Choroid plexus epithelial cell (primary cell): ENCODE results near the gene MIAT.

Experiments
- DNase-seq: peaks from one replicate; pipeline ENCODE4 v3.0.0-alpha.2; 2010; ENCODE audit warnings: low read depth
- H3K4me3 ChIP-seq: 2 replicates; pipeline ENCODE4 v1.5.1; 2011; ENCODE audit warnings: low read depth, mild to moderate bottlenecking, control low read depth, low read length, moderate library complexity
- TF ChIP-seq, protein P1 (sequence below): conservative IDR thresholded peaks from 2 replicates; pipeline ENCODE4 v1.5.1; 2011; ENCODE audit warnings: low read depth, mild to moderate bottlenecking, control low read depth, inconsistent platforms, low read length, moderate library complexity

The MIAT gene

DNA sequence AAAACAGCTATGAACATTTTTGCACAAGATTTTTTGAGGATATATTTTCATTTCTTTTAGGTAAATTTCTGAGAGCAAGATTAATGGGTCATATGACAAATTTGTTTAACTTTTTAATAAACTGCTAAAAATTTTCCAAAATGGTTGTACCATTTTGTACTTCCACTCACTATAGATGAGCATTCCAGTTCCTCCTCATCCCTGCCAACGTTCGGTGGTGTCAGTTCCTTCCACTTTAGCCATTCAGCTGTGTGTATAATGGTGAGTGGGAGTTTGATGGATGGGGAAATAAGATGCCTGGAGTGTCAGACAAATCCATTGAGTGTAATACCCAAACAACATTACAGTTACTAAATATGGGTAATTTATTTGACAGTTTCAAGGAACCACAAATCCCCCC lies 49.7 kb downstream of the MIAT start:
- no peak overlapping the region for H3K4me3 ChIP-seq
- no peak for DNase-seq
- TF ChIP-seq, protein P1, sequence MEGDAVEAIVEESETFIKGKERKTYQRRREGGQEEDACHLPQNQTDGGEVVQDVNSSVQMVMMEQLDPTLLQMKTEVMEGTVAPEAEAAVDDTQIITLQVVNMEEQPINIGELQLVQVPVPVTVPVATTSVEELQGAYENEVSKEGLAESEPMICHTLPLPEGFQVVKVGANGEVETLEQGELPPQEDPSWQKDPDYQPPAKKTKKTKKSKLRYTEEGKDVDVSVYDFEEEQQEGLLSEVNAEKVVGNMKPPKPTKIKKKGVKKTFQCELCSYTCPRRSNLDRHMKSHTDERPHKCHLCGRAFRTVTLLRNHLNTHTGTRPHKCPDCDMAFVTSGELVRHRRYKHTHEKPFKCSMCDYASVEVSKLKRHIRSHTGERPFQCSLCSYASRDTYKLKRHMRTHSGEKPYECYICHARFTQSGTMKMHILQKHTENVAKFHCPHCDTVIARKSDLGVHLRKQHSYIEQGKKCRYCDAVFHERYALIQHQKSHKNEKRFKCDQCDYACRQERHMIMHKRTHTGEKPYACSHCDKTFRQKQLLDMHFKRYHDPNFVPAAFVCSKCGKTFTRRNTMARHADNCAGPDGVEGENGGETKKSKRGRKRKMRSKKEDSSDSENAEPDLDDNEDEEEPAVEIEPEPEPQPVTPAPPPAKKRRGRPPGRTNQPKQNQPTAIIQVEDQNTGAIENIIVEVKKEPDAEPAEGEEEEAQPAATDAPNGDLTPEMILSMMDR: no peak

DNA sequence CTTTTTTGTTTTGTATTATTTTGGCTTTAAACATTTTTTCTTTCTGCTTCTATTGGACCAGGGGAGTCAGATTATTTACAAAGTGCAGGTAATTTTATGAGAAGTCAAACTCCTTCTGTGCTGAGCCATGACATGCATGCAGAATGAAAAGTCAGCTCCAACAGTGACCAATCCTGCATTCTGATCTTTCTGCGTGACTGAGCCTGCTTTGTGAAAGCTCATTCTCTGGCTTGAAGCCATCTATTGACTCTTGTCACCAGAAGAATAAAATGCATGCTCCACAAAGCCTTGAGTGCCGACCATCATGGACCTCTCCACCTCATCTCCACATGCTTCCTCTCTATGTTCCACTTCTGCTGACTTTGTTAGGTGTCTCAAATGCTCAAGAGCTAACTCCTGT lies 50.2 kb downstream of the MIAT start:
- TF ChIP-seq, protein P1: no peak
- DNase-seq: no peak
- H3K4me3 ChIP-seq: no peak overlapping the region

DNA sequence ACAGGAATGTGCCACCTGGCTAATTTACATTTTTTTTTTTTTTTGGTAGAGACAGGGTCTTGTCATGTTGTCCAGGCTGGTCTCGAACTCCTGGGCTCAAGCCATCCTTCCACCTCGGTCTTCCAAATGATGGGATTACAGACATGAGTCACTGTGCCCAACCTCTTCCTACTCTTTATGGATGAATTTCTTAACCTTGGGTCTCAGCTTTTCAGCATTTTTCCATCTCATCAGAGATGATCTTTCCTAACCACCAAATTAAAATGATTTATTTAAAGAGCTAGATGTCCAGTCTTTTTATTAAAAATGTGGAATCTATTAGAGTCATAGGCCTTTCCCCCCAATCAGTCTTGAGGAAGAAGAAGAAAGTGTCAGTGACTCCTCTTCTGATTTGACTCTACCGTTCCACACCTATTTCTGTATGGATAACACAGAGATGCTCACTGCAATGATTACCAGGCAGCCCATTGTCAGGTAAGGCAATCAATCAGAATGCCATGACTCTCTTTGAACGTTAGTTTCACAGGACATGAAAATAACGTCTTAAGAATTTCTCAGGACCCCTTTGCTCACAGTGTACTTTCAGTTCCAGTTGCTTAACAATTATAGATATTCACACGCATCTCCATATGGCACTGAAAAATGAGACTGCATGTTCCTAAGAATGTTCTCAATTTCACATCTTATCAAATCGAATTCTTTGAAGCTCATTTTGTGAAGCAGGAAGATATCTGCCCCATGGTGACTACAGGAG lies 51.0 kb downstream of the MIAT start:
- TF ChIP-seq, protein P1: no peak
- peak; percentile 63 for DNase-seq
- H3K4me3 ChIP-seq: no peak overlapping the region

DNA sequence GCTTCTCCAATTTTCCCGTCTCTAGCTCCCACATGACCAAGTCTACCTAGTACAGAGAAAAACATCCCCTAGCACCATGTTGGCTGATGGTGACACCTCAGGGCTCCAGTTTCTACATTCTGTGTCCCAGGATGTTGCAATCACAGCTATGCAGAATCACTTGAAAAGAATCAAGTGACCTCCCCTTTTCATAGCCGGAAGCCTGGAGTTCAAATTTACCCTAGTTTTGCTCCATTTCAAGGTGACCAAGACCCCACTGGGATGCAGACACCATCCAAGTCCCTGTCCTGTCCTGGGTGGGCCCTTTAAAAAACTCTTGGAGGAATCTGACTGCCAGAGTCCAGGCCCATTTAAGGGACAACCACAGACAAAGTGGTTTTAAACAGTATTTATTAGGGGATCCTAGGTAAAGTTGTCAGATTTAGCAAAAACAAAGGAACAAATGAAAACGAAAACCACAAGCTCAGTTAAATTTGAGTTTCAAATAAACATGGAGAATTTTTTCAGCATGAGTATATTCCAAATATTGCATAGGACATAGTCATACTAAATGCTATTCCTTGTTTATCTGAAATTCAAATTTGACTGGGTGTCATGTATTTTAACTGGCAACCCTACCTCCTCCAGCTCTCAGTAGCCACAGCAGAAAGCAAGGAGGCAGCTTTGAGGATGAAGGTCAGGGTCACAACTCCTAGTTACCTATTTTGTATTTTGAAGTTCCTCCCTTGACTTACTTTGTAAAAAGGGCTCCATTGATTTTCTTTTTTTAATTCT lies 52.4 kb downstream of the MIAT start:
- H3K4me3 ChIP-seq: no peak overlapping the region
- DNase-seq: peak; percentile 76
- TF ChIP-seq, protein P1: no peak

DNA sequence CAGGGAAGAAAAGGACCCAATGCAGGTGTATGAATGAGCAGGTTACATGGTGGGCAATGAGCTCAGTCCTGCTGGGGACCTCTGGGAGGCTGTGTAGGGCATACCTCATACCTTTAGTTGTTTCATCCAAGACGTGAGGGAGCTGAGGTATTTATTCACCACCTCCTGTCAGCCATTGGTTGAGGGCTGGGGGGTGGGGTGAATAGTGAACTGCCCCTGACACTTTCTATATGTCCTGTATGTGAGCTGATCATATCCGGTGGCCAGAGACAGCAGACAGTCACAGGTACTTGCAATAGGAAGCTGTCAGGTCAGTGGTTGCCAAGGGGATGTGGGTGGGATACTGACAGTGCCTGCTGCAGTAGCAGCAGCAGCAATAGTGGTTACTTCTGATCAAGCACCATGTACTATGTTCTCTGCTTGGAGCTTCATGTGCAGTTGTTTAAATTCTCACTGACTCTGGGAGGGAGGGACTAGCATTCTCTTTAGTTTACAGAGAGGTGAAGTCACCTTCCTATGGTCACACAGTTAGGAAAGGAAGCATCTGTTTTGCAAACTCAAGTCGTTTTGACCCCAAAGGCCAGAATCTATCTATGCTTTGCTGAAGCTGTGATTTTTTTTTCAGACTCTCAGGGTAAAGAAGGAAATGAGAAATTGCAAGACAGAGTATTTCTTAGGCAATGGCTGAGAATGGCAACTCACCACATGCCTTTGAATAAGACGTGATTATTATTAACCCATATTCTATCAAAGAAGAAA lies 54.0 kb downstream of the MIAT start:
- no peak overlapping the region for H3K4me3 ChIP-seq
- peak; percentile 85 for DNase-seq
- TF ChIP-seq, protein P1: no peak

DNA sequence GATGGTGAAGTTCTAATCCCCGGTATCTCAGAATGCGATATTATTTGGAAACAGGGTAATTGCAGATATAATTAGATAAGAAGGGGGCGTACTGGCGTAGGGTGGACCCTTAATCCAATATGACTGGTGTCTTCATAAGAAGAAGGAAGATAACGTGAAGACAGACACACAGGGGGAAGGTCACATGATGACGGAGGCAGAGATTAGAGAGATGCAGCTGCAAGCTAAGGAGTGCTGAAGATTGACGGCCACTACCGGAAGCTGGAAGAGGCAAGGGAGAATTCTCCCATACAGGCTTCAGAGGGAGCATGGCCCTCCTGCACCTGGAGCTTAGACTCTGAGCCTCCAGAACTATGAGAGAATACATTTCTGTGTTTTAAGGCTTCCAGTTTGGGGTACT lies 54.8 kb downstream of the MIAT start:
- no peak overlapping the region for H3K4me3 ChIP-seq
- TF ChIP-seq, protein P1: no peak
- DNase-seq: no peak
